Testis (tissue), 3 donors: ENCODE results near the gene LFNG. TPM values are rescaled to one million over a fixed set of nuclear protein-coding genes. Genes with fewer than 3 reads are reported as not detected.

Experiments used
- DNase-seq: peaks from one replicate; pipeline ENCODE4 v3.0.0-alpha.2; 2019
- H3K27ac ChIP-seq, 2 donors: fragments of 200-600 bp; sonication (generic); one replicate each; pipeline ENCODE4 v1.5.1; 2019
- H3K27me3 ChIP-seq: fragments of 200-600 bp; sonication (generic); one replicate; pipeline ENCODE4 v1.5.1; 2019
- H3K36me3 ChIP-seq: fragments of 200-600 bp; sonication (generic); one replicate; pipeline ENCODE4 v1.5.1; 2017; ENCODE audit warnings: low read depth; ENCODE audit errors: missing control alignments
- H3K4me1 ChIP-seq: fragments of 200-600 bp; sonication (generic); one replicate; pipeline ENCODE4 v1.5.1; 2019
- H3K4me3 ChIP-seq, 2 donors: fragments of 200-600 bp; sonication (generic); one replicate each; pipeline ENCODE4 v1.5.1; 2017 to 2019
- H3K9me3 ChIP-seq: fragments of 200-600 bp; sonication (generic); one replicate; pipeline ENCODE4 v1.5.1; 2017
- CTCF ChIP-seq, 3 experiments: fragments of 450-650 bp in 2 of 3; fragments of 200-600 bp in 1 of 3; sonication (generic) in 1 of 3; IDR thresholded peaks; one replicate each; pipeline ENCODE4 v1.5.1; 2016 to 2019; ENCODE audit warnings: antibody characterized with exemption in 3 of 3, mild to moderate bottlenecking in 2 of 3, moderate library complexity in 1 of 3
- POLR2A ChIP-seq: fragments of 450-650 bp; IDR thresholded peaks from one replicate; pipeline ENCODE4 v1.6.1; 2017; ENCODE audit warnings: antibody characterized with exemption, mild to moderate bottlenecking, moderate library complexity
- whole genome bisulfite sequencing, 2 donors: methylation state at CpG; one replicate each; pipeline ENCODE4 v1.1.5; 2018; 5-methylcytosine and 5-hydroxymethylcytosine counted together
- intact Hi-C: fragments of 100-400 bp; cut with DNase I; formaldehyde crosslinking; loops from one replicate; pipeline ENCODE4 v1.15.1; 2023; ENCODE audit warnings: low total_unique reads
- polyA plus RNA-seq: library from polyadenylated mRNA; stranded (reverse); fragments of 350-450 nt; fragmentation: Illumina TruSeq; extraction: RNeasy Lipid Tissue Mini Kit (QIAGEN cat#74804); gene quantifications from one replicate; pipeline ENCODE4 v1.2.3, GENCODE V29; 2014; ENCODE audit warnings: low read depth, low replicate concordance; ENCODE audit not compliant: insufficient read depth
- total RNA-seq, 2 donors: library from RNA; depleted of rRNA; stranded (reverse); fragments of >200 nt; gene quantifications; one replicate each; pipeline ENCODE4 v1.2.3, GENCODE V29; 2016

LFNG gene
- total and polyA plus RNA-seq, 3 donors from 2014 or later: 10.1 to 34.1 (median 18.3) TPM

- no peak for TF ChIP-seq CTCF (IDR thresholded peaks at IDR 0.05)
- no peak for TF ChIP-seq POLR2A
- Histone ChIP-seq H3K27ac (no peak overlapping the region), H3K4me3 (no peak overlapping the region), H3K4me1 (peaks cover 3% of the 10 kb centered on the region), H3K36me3 (no peaks in the 10 kb centered on the region), H3K27me3 (no peaks in the 10 kb centered on the region), H3K9me3 (no peaks in the 10 kb centered on the region)
- intact Hi-C loops: no loop called here
- 87 to 95% methylated on average over 11 to 12 of the region's 12 CpGs for WGBS, 2 donors
- DNase-seq: no peak
These were observed 45.5 kb downstream of the LFNG start for GRCh38 chr7:2564970-2565540.

- WGBS, 2 donors: 71 to 79% methylated on average over 8 of the region's 8 CpGs
- Histone ChIP-seq H3K36me3 (no peaks in the 10 kb centered on the region), H3K9me3 (no peaks in the 10 kb centered on the region), H3K4me3 (no peak overlapping the region), H3K27me3 (no peaks in the 10 kb centered on the region), H3K27ac (no peak overlapping the region), H3K4me1 (no peaks in the 10 kb centered on the region)
- TF ChIP-seq POLR2A (no peak), CTCF (IDR thresholded peaks at IDR 0.05) (no peak)
- intact Hi-C loops: no loop called here
- no peak for DNase-seq
These were observed 46.8 kb downstream of the LFNG start for GRCh38 chr7:2566348-2566889.

- no peak for DNase-seq
- WGBS, 2 donors: 59% methylated on average over 24 to 28 of the region's 28 CpGs
- Histone ChIP-seq H3K36me3 (no peaks in the 10 kb centered on the region), H3K4me3 (no peak overlapping the region), H3K9me3 (no peaks in the 10 kb centered on the region), H3K27ac (no peak overlapping the region), H3K27me3 (no peaks in the 10 kb centered on the region), H3K4me1 (no peaks in the 10 kb centered on the region)
- TF ChIP-seq POLR2A (no peak), CTCF (IDR thresholded peaks at IDR 0.05) (no peak)
- intact Hi-C loops: no loop called here
These were observed 47.5 kb downstream of the LFNG start for GRCh38 chr7:2566890-2567678.

- Histone ChIP-seq H3K4me3 (no peak overlapping the region), H3K9me3 (no peaks in the 10 kb centered on the region), H3K27ac (no peak overlapping the region), H3K36me3 (no peaks in the 10 kb centered on the region), H3K4me1 (no peaks in the 10 kb centered on the region), H3K27me3 (no peaks in the 10 kb centered on the region)
- TF ChIP-seq POLR2A (no peak), CTCF (IDR thresholded peaks at IDR 0.05) (peak in 1 of 3 experiments; percentile 39)
- DNase-seq: peak; percentile 68
- WGBS, 2 donors: 39 to 46% methylated on average over 16 of the region's 16 CpGs
- intact Hi-C loops: no loop called here
These were observed 48.2 kb downstream of the LFNG start for GRCh38 chr7:2567679-2568278.
